ENCODE data around the gene KCNMB1. TPM values are rescaled to one million over a fixed set of nuclear protein-coding genes. Genes with fewer than 3 reads are reported as not detected.

The KCNMB1 gene
- polyA plus RNA-seq, 1 donor (not counting 4 experiments of a cell fraction or from before 2014, with no cell fraction given), result not detected

DNA sequence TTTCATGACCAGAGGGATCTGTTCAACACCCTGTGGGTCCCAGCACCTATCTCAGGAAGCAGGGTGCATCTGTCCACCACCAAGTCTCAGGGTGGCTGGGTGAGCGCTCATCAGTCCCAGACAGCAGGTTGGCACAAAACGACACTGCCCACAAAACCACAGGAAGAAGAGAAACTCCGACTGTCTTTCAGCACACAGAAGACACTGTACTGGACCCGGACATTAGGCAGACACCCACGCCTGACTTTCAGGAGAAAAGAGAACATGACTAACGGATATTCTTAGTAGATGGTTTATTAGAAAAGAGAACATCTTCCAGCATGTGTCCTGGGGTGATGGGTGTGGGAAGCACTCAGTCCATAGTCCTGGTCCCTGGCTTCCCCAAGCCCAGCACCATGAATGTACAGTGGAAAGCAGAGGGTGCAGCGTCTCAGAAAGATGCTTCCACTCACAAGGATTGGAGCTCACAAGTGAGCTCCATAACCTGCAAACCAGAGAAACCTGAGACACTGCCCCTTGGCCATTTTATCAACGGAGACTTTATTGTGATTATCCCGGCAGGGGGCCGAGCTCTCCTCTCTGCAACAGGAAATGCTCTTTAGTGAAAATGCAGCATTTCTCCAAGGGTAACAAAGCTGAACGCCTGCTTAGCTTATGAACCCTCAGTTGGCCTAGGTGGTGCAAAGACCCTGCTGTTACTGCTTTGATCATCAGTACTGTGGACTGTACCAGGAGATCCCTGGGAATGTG lies 55.8 kb downstream of the KCNMB1 start:
- Histone ChIP-seq H3K9me3 (ENCODE audit: control insufficient read depth, low read depth, low read length) (no peaks in the 10 kb centered on the region), H3K79me2 (ENCODE audit: control insufficient read depth, insufficient read depth, low read length) (no peaks in the 10 kb centered on the region), H2AFZ (ENCODE audit: control insufficient read depth, low read length) (no peak overlapping the region), H3K4me2 (ENCODE audit: control insufficient read depth, extremely low read depth, insufficient read depth, low read depth, low read length) (no peak overlapping the region), H3K27me3 (ENCODE audit: control insufficient read depth, extremely low read depth, insufficient read depth, low read length) (no peaks in the 10 kb centered on the region), H3K36me3 (ENCODE audit: control insufficient read depth in 2 of 2, extremely low read depth in 1 of 2, insufficient read depth in 2 of 2, low read length in 2 of 2) (no peaks in the 10 kb centered on the region), H3K4me1 (ENCODE audit: control insufficient read depth, extremely low read depth, insufficient read depth, low read length) (no peaks in the 10 kb centered on the region), H3K4me3 (ENCODE audit: control insufficient read depth in 2 of 3, extremely low read depth in 1 of 3, insufficient read depth in 2 of 3, low read depth in 1 of 3, low read length in 3 of 3) (no peak overlapping the region), H3K9me1 (ENCODE audit: control insufficient read depth, extremely low read depth, insufficient read depth, low read length) (no peaks in the 10 kb centered on the region), H3K9ac (ENCODE audit: control insufficient read depth, extremely low read depth, insufficient read depth, low read length) (no peak overlapping the region), H3K27ac (ENCODE audit: control insufficient read depth, insufficient read depth, low read length) (no peak overlapping the region), H4K20me1 (ENCODE audit: control insufficient read depth, extremely low read depth, insufficient read depth, low read length) (no peaks in the 10 kb centered on the region)
- dilution Hi-C loops (cut with MboI; ENCODE audit: extremely low pct_ligation_motif_present, low sequenced_read_pairs), result no loop called here
- no peak for DNase-seq (ENCODE audit: low read depth, low spot score)
- FAIRE-seq, result no peak
- TF ChIP-seq CTCF (optimal IDR thresholded peaks at IDR 0.05 in 1 of 3, IDR thresholded peaks at IDR 0.05 in 1 of 3, conservative IDR thresholded peaks at IDR 0.05 in 1 of 3; ENCODE audit: extremely low read depth in 1 of 3, insufficient read depth in 2 of 3, low read length in 3 of 3) (no peak), EZH2 (IDR thresholded peaks at IDR 0.05; ENCODE audit: low read length) (no peak)

- Histone ChIP-seq H3K9me3 (ENCODE audit: control insufficient read depth, low read depth, low read length) (no peaks in the 10 kb centered on the region), H3K4me1 (ENCODE audit: control insufficient read depth, extremely low read depth, insufficient read depth, low read length) (no peaks in the 10 kb centered on the region), H3K79me2 (ENCODE audit: control insufficient read depth, insufficient read depth, low read length) (no peaks in the 10 kb centered on the region), H3K4me2 (ENCODE audit: control insufficient read depth, extremely low read depth, insufficient read depth, low read depth, low read length) (no peak overlapping the region), H3K27ac (ENCODE audit: control insufficient read depth, insufficient read depth, low read length) (no peak overlapping the region), H3K4me3 (ENCODE audit: control insufficient read depth in 2 of 3, extremely low read depth in 1 of 3, insufficient read depth in 2 of 3, low read depth in 1 of 3, low read length in 3 of 3) (no peak overlapping the region), H3K9ac (ENCODE audit: control insufficient read depth, extremely low read depth, insufficient read depth, low read length) (no peak overlapping the region), H4K20me1 (ENCODE audit: control insufficient read depth, extremely low read depth, insufficient read depth, low read length) (no peaks in the 10 kb centered on the region), H3K27me3 (ENCODE audit: control insufficient read depth, extremely low read depth, insufficient read depth, low read length) (no peaks in the 10 kb centered on the region), H3K36me3 (ENCODE audit: control insufficient read depth in 2 of 2, extremely low read depth in 1 of 2, insufficient read depth in 2 of 2, low read length in 2 of 2) (no peaks in the 10 kb centered on the region), H3K9me1 (ENCODE audit: control insufficient read depth, extremely low read depth, insufficient read depth, low read length) (no peaks in the 10 kb centered on the region), H2AFZ (ENCODE audit: control insufficient read depth, low read length) (no peak overlapping the region)
- FAIRE-seq (no peak), DNase-seq (ENCODE audit: low read depth, low spot score) (no peak)
- TF ChIP-seq EZH2 (IDR thresholded peaks at IDR 0.05; ENCODE audit: low read length) (no peak), CTCF (optimal IDR thresholded peaks at IDR 0.05 in 1 of 3, IDR thresholded peaks at IDR 0.05 in 1 of 3, conservative IDR thresholded peaks at IDR 0.05 in 1 of 3; ENCODE audit: extremely low read depth in 1 of 3, insufficient read depth in 2 of 3, low read length in 3 of 3) (no peak)
- dilution Hi-C loops (cut with MboI; ENCODE audit: extremely low pct_ligation_motif_present, low sequenced_read_pairs), result no loop called here
Measured at GRCh38 chr5:170332058-170332457, 57.1 kb downstream of the KCNMB1 start.
